Sigmoid colon (tissue), 7 donors: Measurements from ENCODE around the gene ATP5PO. TPM values are rescaled to one million over a fixed set of nuclear protein-coding genes. Genes with fewer than 3 reads are reported as not detected.
A peak's percentile ranks its signal among the peaks of the same experiment; 100 is the strongest.

ENCODE experiments used
- DNase-seq: peaks from one replicate; pipeline ENCODE4 v3.0.0-alpha.2; 2019
- H3K27ac ChIP-seq, 4 donors: fragments of 200-600 bp; sonication (generic); one replicate each; pipeline ENCODE4 v1.5.1; 2016 to 2019; ENCODE audit warnings: mild to moderate bottlenecking in 1 of 4
- H3K27me3 ChIP-seq, 3 donors: fragments of 200-600 bp; sonication (generic); one replicate each; pipeline ENCODE4 v1.5.1; 2019; ENCODE audit warnings: mild to moderate bottlenecking in 1 of 3
- H3K36me3 ChIP-seq, 4 donors: fragments of 200-600 bp; sonication (generic); one replicate each; pipeline ENCODE4 v1.5.1; 2016 to 2019
- H3K4me1 ChIP-seq, 4 donors: fragments of 200-600 bp; sonication (generic); one replicate each; pipeline ENCODE4 v1.5.1; 2017 to 2019
- H3K4me3 ChIP-seq, 4 donors: fragments of 200-600 bp; sonication (generic); one replicate each; pipeline ENCODE4 v1.5.1; 2017 to 2019; ENCODE audit warnings: mild to moderate bottlenecking in 2 of 4, moderate library complexity in 1 of 4
- H3K9me3 ChIP-seq, 4 donors: fragments of 200-600 bp in 3 of 4; sonication (generic) in 3 of 4; one replicate each; pipeline versions ENCODE4 v1.5.1 to v1.6.1; 2013 to 2019
- CTCF ChIP-seq, 4 experiments: fragments of 450-650 bp in 3 of 4; fragments of 200-600 bp in 1 of 4; IDR thresholded peaks; one replicate each; pipeline ENCODE4 v1.5.1; 2016 to 2019; ENCODE audit warnings: antibody characterized with exemption in 4 of 4, mild to moderate bottlenecking in 3 of 4, moderate library complexity in 2 of 4
- EP300 ChIP-seq, 4 donors: sonication (generic); formaldehyde crosslinking; IDR thresholded peaks; one replicate each; pipeline ENCODE4 v1.6.1; 2017; ENCODE audit warnings: antibody characterized with exemption in 4 of 4
- POLR2A ChIP-seq, 2 donors: fragments of 450-650 bp; IDR thresholded peaks; one replicate each; pipeline ENCODE4 v1.6.1; 2016; ENCODE audit warnings: antibody characterized with exemption in 2 of 2, mild to moderate bottlenecking in 2 of 2, moderate library complexity in 2 of 2
- POLR2AphosphoS5 ChIP-seq, 4 donors: sonication (generic); formaldehyde crosslinking; IDR thresholded peaks; one replicate each; pipeline ENCODE4 v1.6.1; 2017; ENCODE audit warnings: antibody characterized with exemption in 4 of 4
- WGBS, 2 donors: extraction: QIAGEN DNeasy Blood & Tissue Kit; methylation state at CpG; one replicate each; pipeline ENCODE4 v1.1.7; 2013; 5-methylcytosine and 5-hydroxymethylcytosine counted together
- intact Hi-C: fragments of 100-400 bp; cut with DNase I; formaldehyde crosslinking; loops from one replicate; pipeline ENCODE4 v1.15.1; 2023
- polyA plus RNA-seq, 3 donors: library from polyadenylated mRNA; stranded (reverse); fragments of 200-250 nt; gene quantifications; one replicate each; pipeline ENCODE4 v1.2.3, GENCODE V29; 2013
- total RNA-seq, 4 donors: library from RNA; depleted of rRNA; stranded (reverse); fragments of >200 nt; gene quantifications; one replicate each; pipeline ENCODE4 v1.1.0, GENCODE V29; 2016
- donor health status: healthy with polysubstance abuse.
- donor health status: Bipolar disorder and iron deficiency.
- donor health status: healthy.

ATP5PO gene
- total and polyA plus RNA-seq, 7 donors: 277 to 742 (median 414) TPM

- H3K9me3 ChIP-seq: no peaks in the 10 kb centered on the region
- intact Hi-C loops: loop anchor here (2.0 to 5.0 kb wide), 3 partner anchors 149 to 427 kb away; partner anchors contain the start of genes MRPS6 and SLC5A3
- 16 to 26% methylated on average over 13 of the region's 13 CpGs for WGBS, 2 donors
- no peaks in the 10 kb centered on the region for H3K27me3 ChIP-seq
- peak; percentile 93 for DNase-seq
- H3K27ac ChIP-seq: peak overlapping the region in 3 of 4 donors; percentile 64 to 78 (median 68)
- no peaks in the 10 kb centered on the region for H3K36me3 ChIP-seq
- peak; percentile 87 to 96 (median 94) for TF ChIP-seq CTCF (IDR thresholded peaks at IDR 0.05)
- no peak for TF ChIP-seq POLR2A (IDR thresholded peaks at IDR 0.05)
- peak in 3 of 4 donors; percentile 46 to 57 (median 52) for TF ChIP-seq POLR2AphosphoS5 (IDR thresholded peaks at IDR 0.05)
- no peak overlapping the region for H3K4me3 ChIP-seq
- peaks cover 0 to 13% (median 11%) of the 10 kb centered on the region in 4 donors for H3K4me1 ChIP-seq
Observed at GRCh38 chr21:33924079-33924765, 8.6 kb upstream of the ATP5PO start.

GRCh38 chr21:33917421-33917820 lies 1.8 kb upstream of the ATP5PO start:
- Histone ChIP-seq H3K27ac (no peak overlapping the region), H3K36me3 (peaks cover 0 to 9% (median 0%) of the 10 kb centered on the region in 4 donors), H3K4me3 (no peak overlapping the region), H3K27me3 (no peaks in the 10 kb centered on the region), H3K9me3 (no peaks in the 10 kb centered on the region), H3K4me1 (peaks cover 0 to 26% (median 23%) of the 10 kb centered on the region in 4 donors)
- no peak for DNase-seq
- TF ChIP-seq POLR2AphosphoS5 (IDR thresholded peaks at IDR 0.05): no peak
- no peak for TF ChIP-seq EP300 (IDR thresholded peaks at IDR 0.05)
- TF ChIP-seq POLR2A (IDR thresholded peaks at IDR 0.05): no peak
- TF ChIP-seq CTCF (IDR thresholded peaks at IDR 0.05): no peak
- intact Hi-C loops: loop anchor here (5.0 kb wide), 1 partner anchor 695 kb away; no protein-coding TSS in a partner anchor
- WGBS, 2 donors: 51 to 79% methylated on average over 4 of the region's 4 CpGs

GRCh38 chr21:33916200-33916567 lies 580 bp upstream of the ATP5PO start:
- DNase-seq: no peak
- intact Hi-C loops: loop anchor here (5.0 kb wide), 1 partner anchor 696 kb away; no protein-coding TSS in a partner anchor
- peak overlapping the region; percentile 72 to 97 (median 90) for H3K4me3 ChIP-seq
- peaks cover 0 to 21% (median 4%) of the 10 kb centered on the region in 4 donors for H3K36me3 ChIP-seq
- no peaks in the 10 kb centered on the region for H3K27me3 ChIP-seq
- 60% methylated on average over 5 of the region's 5 CpGs for WGBS, 2 donors
- H3K4me1 ChIP-seq: peaks cover 0 to 26% (median 23%) of the 10 kb centered on the region in 4 donors
- no peaks in the 10 kb centered on the region for H3K9me3 ChIP-seq
- TF ChIP-seq CTCF (IDR thresholded peaks at IDR 0.05) (no peak), EP300 (IDR thresholded peaks at IDR 0.05) (no peak), POLR2AphosphoS5 (IDR thresholded peaks at IDR 0.05) (no peak), POLR2A (IDR thresholded peaks at IDR 0.05) (no peak)
- H3K27ac ChIP-seq: peak overlapping the region; percentile 83 to 94 (median 90)

GRCh38 chr21:33914188-33914587 lies 1.4 kb downstream of the ATP5PO start:
- H3K4me3 ChIP-seq: no peak overlapping the region
- intact Hi-C loops: no loop called here
- no peak for DNase-seq
- peaks cover 0 to 26% (median 23%) of the 10 kb centered on the region in 4 donors for H3K4me1 ChIP-seq
- H3K36me3 ChIP-seq: peaks cover 1 to 41% (median 22%) of the 10 kb centered on the region in 4 donors
- TF ChIP-seq CTCF (IDR thresholded peaks at IDR 0.05): no peak
- TF ChIP-seq POLR2AphosphoS5 (IDR thresholded peaks at IDR 0.05): no peak
- no peak for TF ChIP-seq POLR2A (IDR thresholded peaks at IDR 0.05)
- no peak for TF ChIP-seq EP300 (IDR thresholded peaks at IDR 0.05)
- no peaks in the 10 kb centered on the region for H3K27me3 ChIP-seq
- H3K9me3 ChIP-seq: no peaks in the 10 kb centered on the region
- H3K27ac ChIP-seq: peak overlapping the region in 1 of 4 donors; percentile 88
- WGBS, 2 donors: 29 to 66% methylated on average over 5 of the region's 5 CpGs
